Neuronal stem cell (in vitro differentiated cells): ENCODE data around the gene ANKRD44.

Experiments
- DNase-seq: peaks from one replicate; pipeline ENCODE4 v3.0.0-alpha.2; 2013; ENCODE audit warnings: low spot score
- H2AFZ ChIP-seq: one replicate; pipeline ENCODE4 v1.6.1; 2013; ENCODE audit warnings: mild to moderate bottlenecking, low read length, inconsistent platforms
- H2AK5ac ChIP-seq: 2 replicates; pipeline ENCODE4 v1.6.1; 2013; ENCODE audit warnings: low read depth, mild to moderate bottlenecking, inconsistent platforms, low read length, moderate library complexity, mixed read lengths
- H2BK120ac ChIP-seq: 2 replicates; pipeline ENCODE4 v1.6.1; 2013; ENCODE audit warnings: low read depth, mild to moderate bottlenecking, inconsistent platforms, low read length, moderate library complexity, mixed read lengths
- H2BK12ac ChIP-seq: one replicate; pipeline ENCODE4 v1.6.1; 2013; ENCODE audit warnings: low read length, inconsistent platforms
- H2BK15ac ChIP-seq: 2 replicates; pipeline ENCODE4 v1.6.1; 2013; ENCODE audit warnings: mild to moderate bottlenecking, low read length, inconsistent platforms, mixed read lengths
- H2BK5ac ChIP-seq: one replicate; pipeline ENCODE4 v1.6.1; 2013; ENCODE audit warnings: inconsistent platforms, mild to moderate bottlenecking, low read length, moderate library complexity
- H3K14ac ChIP-seq: one replicate; pipeline ENCODE4 v1.6.1; 2013; ENCODE audit warnings: low read length, inconsistent platforms
- H3K18ac ChIP-seq: 2 replicates; pipeline ENCODE4 v1.6.1; 2013; ENCODE audit warnings: low read length, inconsistent platforms
- H3K23ac ChIP-seq: 2 replicates; pipeline ENCODE4 v1.6.1; 2013; ENCODE audit warnings: low read depth, mild to moderate bottlenecking, mixed read lengths, low read length, inconsistent platforms; ENCODE audit not compliant: poor library complexity
- H3K27ac ChIP-seq: replicated peaks from 3 replicates; pipeline ENCODE4 v1.5.1; 2013; ENCODE audit warnings: low read length, inconsistent platforms
- H3K27me3 ChIP-seq, 3 experiments: 2 replicates each; pipeline ENCODE4 v1.6.1; 2013; ENCODE audit warnings: low read length in 3 of 3, mild to moderate bottlenecking in 2 of 3, inconsistent platforms in 1 of 3, low read depth in 1 of 3, mixed read lengths in 1 of 3, moderate library complexity in 1 of 3; ENCODE audit not compliant: control insufficient read depth in 3 of 3, insufficient read depth in 3 of 3
- H3K36me3 ChIP-seq, 2 donors: replicated peaks in 1 of 2; 2 replicates each; pipeline ENCODE4 v1.6.1; 2013; ENCODE audit warnings: low read length in 2 of 2; ENCODE audit not compliant: control insufficient read depth in 2 of 2, insufficient read depth in 2 of 2
- H3K4ac ChIP-seq: 2 replicates; pipeline ENCODE4 v1.6.1; 2013; ENCODE audit warnings: inconsistent platforms, mild to moderate bottlenecking, low read length, moderate library complexity
- H3K4me1 ChIP-seq, 2 donors: 1 replicate in 1 of 2; 2 replicates in 1 of 2; pipeline ENCODE4 v1.6.1; 2013; ENCODE audit warnings: low read length in 2 of 2, low read depth in 1 of 2; ENCODE audit not compliant: control insufficient read depth in 2 of 2, insufficient read depth in 1 of 2
- H3K4me2 ChIP-seq: one replicate; pipeline ENCODE4 v1.6.1; 2013; ENCODE audit warnings: mild to moderate bottlenecking, low read length, inconsistent platforms; ENCODE audit not compliant: insufficient read depth, poor library complexity, severe bottlenecking
- H3K4me3 ChIP-seq, 2 donors: 2 replicates each; pipeline ENCODE4 v1.5.1; 2013; ENCODE audit warnings: low read length in 2 of 2, mild to moderate bottlenecking in 2 of 2, inconsistent platforms in 1 of 2, moderate library complexity in 1 of 2
- H3K79me1 ChIP-seq: one replicate; pipeline ENCODE4 v1.6.1; 2013; ENCODE audit warnings: low read depth, mild to moderate bottlenecking, inconsistent platforms, low read length, moderate library complexity
- H3K9ac ChIP-seq: one replicate; pipeline ENCODE4 v1.6.1; 2013; ENCODE audit warnings: mild to moderate bottlenecking, low read depth, low read length, inconsistent platforms; ENCODE audit not compliant: poor library complexity
- H3K9me3 ChIP-seq, 2 donors: replicated peaks in 1 of 2; 2 replicates each; pipeline versions ENCODE3 to v1.6.1; 2013; ENCODE audit warnings: low read length in 2 of 2, mild to moderate bottlenecking in 2 of 2, inconsistent platforms in 1 of 2, low read depth in 1 of 2, mixed read lengths in 1 of 2, moderate library complexity in 1 of 2; ENCODE audit not compliant: control insufficient read depth in 2 of 2, insufficient read depth in 1 of 2
- H4K8ac ChIP-seq: one replicate; pipeline ENCODE4 v1.6.1; 2013; ENCODE audit warnings: low read depth, mild to moderate bottlenecking, inconsistent platforms, low read length, moderate library complexity
- H4K91ac ChIP-seq: one replicate; pipeline ENCODE4 v1.6.1; 2013; ENCODE audit warnings: low read length, low read depth, mild to moderate bottlenecking, inconsistent platforms; ENCODE audit not compliant: poor library complexity
- WGBS, 2 donors: extraction: QIAGEN DNeasy Blood & Tissue Kit; methylation state at CpG; one replicate each; pipeline ENCODE4 v1.1.7; 2013; ENCODE audit warnings: missing lambda C conversion rate in 2 of 2, mixed read lengths in 1 of 2; ENCODE audit not compliant: insufficient read length in 2 of 2, insufficient replicate concordance in 1 of 2; ENCODE audit errors: extremely low coverage in 2 of 2; 5-methylcytosine and 5-hydroxymethylcytosine counted together

The ANKRD44 gene

GRCh38 chr2:197158591-197159550 lies 151.7 kb downstream of the ANKRD44 start:
- no peaks in the 10 kb centered on the region for H3K79me1 ChIP-seq
- H2BK15ac ChIP-seq: no peak overlapping the region
- H3K27ac ChIP-seq: no peak overlapping the region
- no peak overlapping the region for H4K8ac ChIP-seq
- H3K4me1 ChIP-seq: peaks cover 0 to 2% of the 10 kb centered on the region in 2 donors
- no peak overlapping the region for H2BK12ac ChIP-seq
- H3K4me3 ChIP-seq: no peak overlapping the region
- no peak overlapping the region for H3K18ac ChIP-seq
- peaks cover 0 to 3% of the 10 kb centered on the region in 2 donors for H3K9me3 ChIP-seq
- H3K14ac ChIP-seq: no peak overlapping the region
- H2BK5ac ChIP-seq: no peak overlapping the region
- no CpG with 5 or more reads among the region's 7 CpGs for WGBS, 2 donors
- H2AK5ac ChIP-seq: no peak overlapping the region
- H3K36me3 ChIP-seq: no peaks in the 10 kb centered on the region
- H4K91ac ChIP-seq: no peak overlapping the region
- DNase-seq: no peak
- no peak overlapping the region for H3K9ac ChIP-seq
- H2BK120ac ChIP-seq: no peak overlapping the region
- no peak overlapping the region for H3K4me2 ChIP-seq
- no peak overlapping the region for H3K23ac ChIP-seq
- H3K4ac ChIP-seq: no peak overlapping the region
- H2AFZ ChIP-seq: no peak overlapping the region
- no peaks in the 10 kb centered on the region for H3K27me3 ChIP-seq

DNA sequence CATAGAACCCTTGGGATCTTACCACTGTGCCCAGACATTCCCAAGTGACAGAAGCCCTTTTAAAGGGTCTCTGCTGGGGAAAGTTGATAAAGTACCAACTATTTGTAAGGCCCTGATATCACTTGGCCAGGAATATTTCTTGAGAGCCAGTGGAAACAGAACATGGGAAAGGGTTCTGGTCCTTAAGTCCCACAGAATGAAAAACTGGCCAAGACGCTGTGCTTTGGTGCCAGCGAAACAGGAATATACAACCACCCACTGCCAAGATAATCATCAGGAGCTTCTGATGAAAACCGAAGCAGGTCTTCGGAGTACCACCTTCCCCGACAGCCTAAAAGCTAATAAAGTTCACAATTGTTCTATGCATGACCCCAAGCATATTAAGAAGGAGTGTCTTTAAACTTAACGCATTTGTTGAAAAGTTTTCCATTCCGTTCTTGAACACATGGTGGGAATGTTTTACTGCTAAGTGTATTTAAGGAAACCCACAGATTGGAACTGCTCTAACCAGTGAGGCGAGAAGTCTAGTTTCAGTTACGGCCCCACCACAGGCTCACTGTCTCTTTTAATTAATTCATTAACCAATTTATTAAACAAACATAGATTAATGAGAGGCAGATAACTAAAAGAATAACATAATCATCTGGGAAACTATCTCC lies 152.6 kb downstream of the ANKRD44 start:
- H2AFZ ChIP-seq: no peak overlapping the region
- no peak overlapping the region for H2BK120ac ChIP-seq
- no peak overlapping the region for H4K8ac ChIP-seq
- H3K27ac ChIP-seq: no peak overlapping the region
- no peak overlapping the region for H3K4me3 ChIP-seq
- H2BK15ac ChIP-seq: no peak overlapping the region
- no peak overlapping the region for H2AK5ac ChIP-seq
- no peaks in the 10 kb centered on the region for H3K4me1 ChIP-seq
- WGBS, 2 donors: no CpG with 5 or more reads among the region's 9 CpGs
- H3K18ac ChIP-seq: no peak overlapping the region
- peaks cover 0 to 3% of the 10 kb centered on the region in 2 donors for H3K9me3 ChIP-seq
- H3K4ac ChIP-seq: no peak overlapping the region
- DNase-seq: no peak
- no peak overlapping the region for H3K4me2 ChIP-seq
- no peak overlapping the region for H2BK5ac ChIP-seq
- H4K91ac ChIP-seq: no peak overlapping the region
- H3K79me1 ChIP-seq: no peaks in the 10 kb centered on the region
- H3K36me3 ChIP-seq: no peaks in the 10 kb centered on the region
- no peak overlapping the region for H3K9ac ChIP-seq
- no peak overlapping the region for H3K23ac ChIP-seq
- H3K14ac ChIP-seq: no peak overlapping the region
- no peaks in the 10 kb centered on the region for H3K27me3 ChIP-seq
- H2BK12ac ChIP-seq: no peak overlapping the region

DNA sequence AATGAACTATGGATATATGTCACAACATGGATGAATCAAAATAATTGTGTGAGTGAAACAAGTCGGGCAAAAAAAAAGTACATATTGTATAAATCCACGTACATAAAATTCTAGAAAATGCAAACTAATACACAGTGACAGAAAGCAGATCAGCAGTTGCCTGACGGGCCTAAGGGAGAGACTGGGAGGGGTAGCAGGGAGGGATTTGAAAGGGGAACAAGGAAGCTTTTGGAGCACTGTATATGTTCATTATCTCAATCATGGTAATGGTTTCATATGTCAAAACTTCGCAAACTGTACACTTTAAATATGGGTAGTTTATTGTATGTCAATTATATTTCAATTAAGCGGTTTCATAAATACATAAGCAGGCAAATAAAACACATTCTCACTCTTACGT lies 153.8 kb downstream of the ANKRD44 start:
- no CpG with 5 or more reads among the region's 6 CpGs for WGBS, 2 donors
- Histone ChIP-seq H2BK120ac (no peak overlapping the region), H2BK5ac (no peak overlapping the region)

More for the DNA sequence above, 153.8 kb downstream of the ANKRD44 start:
- Histone ChIP-seq H3K18ac (no peak overlapping the region), H3K79me1 (no peaks in the 10 kb centered on the region), H2AK5ac (no peak overlapping the region), H4K8ac (no peak overlapping the region), H3K9ac (no peak overlapping the region), H3K27ac (no peak overlapping the region), H3K36me3 (no peaks in the 10 kb centered on the region), H2AFZ (no peak overlapping the region), H3K9me3 (peaks cover 0 to 3% of the 10 kb centered on the region in 2 donors), H4K91ac (no peak overlapping the region), H3K4me1 (peaks cover 0 to 3% of the 10 kb centered on the region in 2 donors), H2BK15ac (no peak overlapping the region), H2BK12ac (no peak overlapping the region), H3K4me2 (no peak overlapping the region), H3K23ac (no peak overlapping the region), H3K4ac (no peak overlapping the region), H3K4me3 (no peak overlapping the region), H3K14ac (no peak overlapping the region), H3K27me3 (no peaks in the 10 kb centered on the region)
- no peak for DNase-seq
